ENCODE results near the gene BRD3OS. TPM values are rescaled to one million over a fixed set of nuclear protein-coding genes. Genes with fewer than 3 reads are reported as not detected.

Gene BRD3OS
- total and polyA plus RNA-seq, 2 of the 13 experiments (the other 11 are each of a cell fraction or from before 2014, with no cell fraction given) = 4.9 to 5.7 TPM

- 0 out of 2 replicates have a peak, but pooled peaks have one; percentile 21 for TF ChIP-seq GMEB1 (CRISPR knock-in tag; IDR thresholded peaks at IDR 0.05; ENCODE audit: borderline replicate concordance)
- TF ChIP-seq MEF2D (CRISPR knock-in tag; IDR thresholded peaks at IDR 0.05) = no peak
- TF ChIP-seq MED1 (CRISPR knock-in tag; IDR thresholded peaks at IDR 0.05) = peak; percentile 66; the same call in 1 of the 2 replicates
- TF ChIP-seq SNRNP70 (IDR thresholded peaks at IDR 0.05; ENCODE audit: low read depth, low read length) = no peak
- TF ChIP-seq SYNCRIP (IDR thresholded peaks at IDR 0.05; ENCODE audit: insufficient read depth, low read depth, low read length) = no peak
- peak; percentile 52; the same call in 1 of the 2 replicates for TF ChIP-seq ZNF609 (CRISPR knock-in tag; IDR thresholded peaks at IDR 0.05; ENCODE audit: borderline replicate concordance)
- TF ChIP-seq POLR2A (IDR thresholded peaks at IDR 0.05; ENCODE audit: insufficient read depth in 1 of 2, low read depth in 2 of 2, low read length in 2 of 2) = peak in 1 of 2 experiments; percentile 62; a peak in 1 of 4 replicates
- no peak for TF ChIP-seq AHDC1 (CRISPR knock-in tag; IDR thresholded peaks at IDR 0.05; ENCODE audit: borderline replicate concordance)
- 0 out of 2 replicates have a peak, but pooled peaks have one; percentile 39 for TF ChIP-seq ATF6 (CRISPR knock-in tag; conservative IDR thresholded peaks at IDR 0.05)
- TF ChIP-seq FOXP4 (CRISPR knock-in tag; IDR thresholded peaks at IDR 0.05) = peak; percentile 63; the same call in 1 of the 2 replicates
Measured at GRCh38 chr9:133990366-133991213, 34.7 kb upstream of the BRD3OS start (continued).
